GM18858 (cell line): ENCODE results near the gene PMS1.
"Not testable (repeated sequence)": the region's sequence is repeated elsewhere in the genome, so short reads cannot be mapped to it uniquely, and the experiment has no call there.

Experiments
- ATAC-seq: cut with Tn5 transposase; IDR thresholded peaks from one replicate; pipeline ENCODE4 v1.9.1; 2021; ENCODE audit not compliant: unreplicated experiment

Gene PMS1

GRCh38 chr2:189860161-189860560, 75.9 kb downstream of the PMS1 start:
- ATAC-seq = no peak

GRCh38 chr2:189862751-189863150, 78.5 kb downstream of the PMS1 start:
- ATAC-seq = no peak

- no peak for ATAC-seq
Observed at GRCh38 chr2:189865826-189866225, 81.6 kb downstream of the PMS1 start.

- ATAC-seq = no peak
Observed at GRCh38 chr2:189866296-189866695, 82.0 kb downstream of the PMS1 start.

GRCh38 chr2:189868896-189869295, 84.6 kb downstream of the PMS1 start:
- no peak for ATAC-seq

- no peak for ATAC-seq
Observed at GRCh38 chr2:189870381-189871085, 86.3 kb downstream of the PMS1 start.

- ATAC-seq = no peak
Observed at GRCh38 chr2:189873696-189874095, 89.4 kb downstream of the PMS1 start.

- no peak for ATAC-seq
Observed at GRCh38 chr2:189874586-189875320, 90.5 kb downstream of the PMS1 start.

GRCh38 chr2:189876271-189876670, 92.0 kb downstream of the PMS1 start:
- no peak for ATAC-seq

- ATAC-seq = no peak
Observed at GRCh38 chr2:189879716-189880081, 95.4 kb downstream of the PMS1 start.

- no peak for ATAC-seq
Observed at GRCh38 chr2:189880429-189880828, 96.2 kb downstream of the PMS1 start.

- ATAC-seq = no peak
Observed at GRCh38 chr2:189880832-189881492, 96.7 kb downstream of the PMS1 start.

GRCh38 chr2:189885368-189885767, 101.1 kb downstream of the PMS1 start:
- no peak for ATAC-seq

GRCh38 chr2:189892546-189893294, 108.5 kb downstream of the PMS1 start:
- ATAC-seq = not testable (repeated sequence)

- no peak for ATAC-seq
Observed at GRCh38 chr2:189896809-189897208, 112.6 kb downstream of the PMS1 start.

- ATAC-seq = no peak
Observed at GRCh38 chr2:189899101-189899500, 114.9 kb downstream of the PMS1 start.

GRCh38 chr2:189900726-189901125, 116.5 kb downstream of the PMS1 start:
- no peak for ATAC-seq

- ATAC-seq = no peak
Observed at GRCh38 chr2:189901664-189902063, 117.4 kb downstream of the PMS1 start.

- ATAC-seq = no peak
Observed at GRCh38 chr2:189913821-189914220, 129.6 kb downstream of the PMS1 start.

- ATAC-seq = no peak
Observed at GRCh38 chr2:189916651-189917050, 132.4 kb downstream of the PMS1 start.
